CD4-positive, alpha-beta T cell treated with Interleukin-4 for 1 hour (primary cell): ENCODE results near the gene PC.
"Not testable (repeated sequence)": the region's sequence is repeated elsewhere in the genome, so short reads cannot be mapped to it uniquely, and the experiment has no call there.

ENCODE experiments used
- DNase-seq, 2 donors: peaks; one replicate each; pipeline ENCODE4 v3.0.0-alpha.2; 2020 to 2022

Gene PC

DNA sequence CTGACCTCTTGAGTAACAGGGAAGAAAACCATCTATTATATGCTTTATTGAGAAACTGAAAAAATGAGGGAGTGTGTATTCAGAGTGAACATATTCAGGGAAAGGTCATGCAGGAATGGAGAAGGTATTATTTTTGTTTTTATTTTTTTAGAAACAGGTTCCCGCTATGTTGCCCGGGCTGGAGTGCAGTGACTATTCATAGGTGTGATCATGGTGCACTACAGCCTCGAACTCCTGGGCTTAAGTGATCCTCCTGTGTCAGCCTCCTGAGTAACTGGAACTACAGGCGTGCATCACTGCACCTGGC is 123.7 kb downstream of the PC start:
- DNase-seq = no peak

GRCh38 chr11:66824573-66824972 is 133.6 kb downstream of the PC start:
- not testable (repeated sequence) for DNase-seq

GRCh38 chr11:66823700-66824099 is 134.5 kb downstream of the PC start:
- DNase-seq = no peak

GRCh38 chr11:66820901-66821300 is 137.3 kb downstream of the PC start:
- DNase-seq = no peak

- no peak for DNase-seq
These were observed 137.8 kb downstream of the PC start for GRCh38 chr11:66820381-66820780.

- DNase-seq = no peak
These were observed 139.8 kb downstream of the PC start for GRCh38 chr11:66818231-66818955.

DNA sequence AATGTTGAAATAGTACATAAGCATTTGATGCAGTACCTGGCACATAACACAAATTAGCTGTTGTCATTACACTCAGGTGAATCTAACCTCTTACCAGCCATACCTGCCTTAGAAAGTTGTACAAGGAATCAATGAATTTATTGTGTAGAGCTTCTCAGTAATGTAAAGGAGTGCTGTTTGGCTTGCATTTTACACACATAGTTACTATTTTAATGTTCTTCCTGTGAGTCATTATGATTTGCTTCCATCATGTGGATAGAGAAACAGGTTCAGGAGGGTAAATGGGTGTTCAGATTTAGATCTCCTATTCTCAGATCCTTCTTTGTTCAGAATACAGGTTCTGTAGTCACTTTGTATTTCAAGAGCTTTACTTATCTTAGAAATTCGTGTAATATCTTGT is 142.5 kb downstream of the PC start:
- DNase-seq = no peak

GRCh38 chr11:66814678-66815077 is 143.5 kb downstream of the PC start:
- DNase-seq = no peak

DNA sequence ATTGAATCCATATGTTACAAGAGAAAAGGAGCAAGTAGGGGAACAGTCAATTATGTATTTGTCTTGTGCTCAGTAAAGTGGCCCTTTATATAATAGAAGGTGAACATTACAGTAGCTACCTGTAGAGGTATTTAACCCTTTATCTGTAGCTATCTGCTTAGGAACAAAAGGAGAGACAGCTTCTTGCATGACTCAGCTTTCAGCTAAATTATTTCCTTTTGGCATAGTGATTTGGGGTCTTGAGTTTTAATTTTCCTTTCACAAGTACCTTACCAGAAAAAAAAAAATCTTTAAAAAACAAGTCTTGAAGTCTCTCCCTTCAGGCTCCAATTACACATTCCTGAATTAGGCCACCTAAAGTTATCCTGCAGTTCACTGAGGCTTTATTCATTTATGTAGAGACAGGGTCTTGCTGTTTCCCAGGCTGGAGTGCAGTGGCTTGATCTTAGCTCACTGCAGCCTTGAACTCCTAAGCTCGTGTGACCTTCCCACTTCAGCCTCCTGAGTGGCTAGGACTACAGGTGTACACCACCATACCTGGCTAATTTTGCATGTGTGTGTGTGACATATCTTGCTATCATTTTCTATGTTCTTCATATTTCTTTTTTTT is 147.5 kb downstream of the PC start:
- no peak for DNase-seq

DNA sequence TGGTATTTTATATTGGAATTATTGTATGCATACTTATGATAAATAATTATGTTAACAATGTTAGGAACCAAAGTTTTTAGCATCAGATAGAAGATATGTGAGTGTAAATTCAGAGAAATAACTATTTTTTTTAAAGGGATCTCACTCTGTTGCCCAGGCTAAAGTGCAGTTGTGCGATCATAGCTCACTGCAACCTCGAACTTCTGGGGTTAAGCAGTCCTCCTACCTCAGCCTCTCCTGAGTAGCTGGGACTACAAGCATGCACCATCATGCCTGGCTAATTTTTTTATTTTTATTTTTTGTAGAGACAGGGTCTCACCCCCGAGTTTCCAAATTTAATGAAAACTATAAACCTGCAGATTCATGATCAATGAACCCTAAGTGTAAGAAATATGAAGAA is 148.6 kb downstream of the PC start:
- DNase-seq = no peak

- no peak for DNase-seq
These were observed 157.3 kb downstream of the PC start for GRCh38 chr11:66800720-66801428.

- not testable (repeated sequence) for DNase-seq
These were observed 158.4 kb downstream of the PC start for GRCh38 chr11:66799815-66800214.
